ENCODE results near the gene ADARB1. TPM values are rescaled to one million over a fixed set of nuclear protein-coding genes. Genes with fewer than 3 reads are reported as not detected.

The ADARB1 gene
- total RNA-seq, 1 experiment from 2014 or later = 12.1 TPM

- H3K36me3 ChIP-seq (ENCODE audit: low read depth) = no peaks in the 10 kb centered on the region
- TF ChIP-seq EZH2 (IDR thresholded peaks at IDR 0.05; ENCODE audit: low read depth) (no peak), CTCF (conservative IDR thresholded peaks at IDR 0.05) (no peak)
- no peak for DNase-seq
- BruUV-seq (replicated peaks) = no TSS peak
- no peak overlapping the region for H3K4me2 ChIP-seq
- no peak overlapping the region for H3K4me3 ChIP-seq
- no peaks in the 10 kb centered on the region for H3K4me1 ChIP-seq (replicated peaks; ENCODE audit: insufficient read depth)
- no peak overlapping the region for H2AFZ ChIP-seq
- no peaks in the 10 kb centered on the region for H3F3A ChIP-seq (ENCODE audit: insufficient read depth, low read depth)
- no peaks in the 10 kb centered on the region for H3K27me3 ChIP-seq (ENCODE audit: insufficient read depth, low read depth)
- ChIA-PET CTCF (no interaction called here), POLR2A (ENCODE audit: unreplicated experiment) (no interaction called here)
- H3K9me3 ChIP-seq (ENCODE audit: insufficient read depth, low read depth) = peaks cover 7% of the 10 kb centered on the region
- H3K79me2 ChIP-seq (ENCODE audit: low read depth) = no peaks in the 10 kb centered on the region
- H4K20me1 ChIP-seq (ENCODE audit: insufficient read depth) = no peaks in the 10 kb centered on the region
- no peak overlapping the region for H3K27ac ChIP-seq
- intact Hi-C loops (cut with micrococcal nuclease; ENCODE audit: unreplicated experiment) = no loop called here
- no peaks in the 10 kb centered on the region for H3K9me2 ChIP-seq (ENCODE audit: insufficient read depth)
These were observed 113.3 kb downstream of the ADARB1 start for GRCh38 chr21:45187646-45188045.

GRCh38 chr21:45190013-45190412 lies 115.6 kb downstream of the ADARB1 start:
- no peaks in the 10 kb centered on the region for H3K9me2 ChIP-seq (ENCODE audit: insufficient read depth)
- H3K79me2 ChIP-seq (ENCODE audit: low read depth) = no peaks in the 10 kb centered on the region
- no peaks in the 10 kb centered on the region for H3K36me3 ChIP-seq (ENCODE audit: low read depth)
- no peak overlapping the region for H3K4me3 ChIP-seq
- intact Hi-C loops (cut with micrococcal nuclease; ENCODE audit: unreplicated experiment) = no loop called here
- H3K27me3 ChIP-seq (ENCODE audit: insufficient read depth, low read depth) = no peaks in the 10 kb centered on the region
- H3F3A ChIP-seq (ENCODE audit: insufficient read depth, low read depth) = no peaks in the 10 kb centered on the region
- H2AFZ ChIP-seq = no peak overlapping the region
- no TSS peak for BruUV-seq (replicated peaks)
- no peaks in the 10 kb centered on the region for H3K4me1 ChIP-seq (replicated peaks; ENCODE audit: insufficient read depth)
- no peak for DNase-seq
- H4K20me1 ChIP-seq (ENCODE audit: insufficient read depth) = no peaks in the 10 kb centered on the region
- H3K27ac ChIP-seq = no peak overlapping the region
- no peak overlapping the region for H3K4me2 ChIP-seq
- TF ChIP-seq CTCF (conservative IDR thresholded peaks at IDR 0.05) = no peak
- TF ChIP-seq EZH2 (IDR thresholded peaks at IDR 0.05; ENCODE audit: low read depth) = no peak
- POLR2A ChIA-PET (ENCODE audit: unreplicated experiment) = no interaction called here
- CTCF ChIA-PET = no interaction called here
- H3K9me3 ChIP-seq (ENCODE audit: insufficient read depth, low read depth) = peaks cover 7% of the 10 kb centered on the region

GRCh38 chr21:45192332-45192731 lies 118.0 kb downstream of the ADARB1 start:
- no peaks in the 10 kb centered on the region for H3K79me2 ChIP-seq (ENCODE audit: low read depth)
- intact Hi-C loops (cut with micrococcal nuclease; ENCODE audit: unreplicated experiment) = no loop called here
- H3K27me3 ChIP-seq (ENCODE audit: insufficient read depth, low read depth) = no peaks in the 10 kb centered on the region
- BruUV-seq (replicated peaks) = no TSS peak
- ChIA-PET POLR2A (ENCODE audit: unreplicated experiment) (no interaction called here), CTCF (no interaction called here)
- DNase-seq = no peak
- no peaks in the 10 kb centered on the region for H3K9me2 ChIP-seq (ENCODE audit: insufficient read depth)
- H2AFZ ChIP-seq = no peak overlapping the region
- no peaks in the 10 kb centered on the region for H4K20me1 ChIP-seq (ENCODE audit: insufficient read depth)
- no peak overlapping the region for H3K4me3 ChIP-seq
- H3K4me2 ChIP-seq = no peak overlapping the region
- no peak overlapping the region for H3K27ac ChIP-seq
- H3K9me3 ChIP-seq (ENCODE audit: insufficient read depth, low read depth) = peaks cover 7% of the 10 kb centered on the region; the same call in 1 of the 2 replicates
- H3K4me1 ChIP-seq (replicated peaks; ENCODE audit: insufficient read depth) = no peaks in the 10 kb centered on the region
- TF ChIP-seq EZH2 (IDR thresholded peaks at IDR 0.05; ENCODE audit: low read depth) (no peak), CTCF (conservative IDR thresholded peaks at IDR 0.05) (no peak)
- H3K36me3 ChIP-seq (ENCODE audit: low read depth) = no peaks in the 10 kb centered on the region
- no peaks in the 10 kb centered on the region for H3F3A ChIP-seq (ENCODE audit: insufficient read depth, low read depth)
